ENCODE results near the gene VILL.
A peak's percentile ranks its signal among the peaks of the same experiment; 100 is the strongest.

The VILL gene

DNA sequence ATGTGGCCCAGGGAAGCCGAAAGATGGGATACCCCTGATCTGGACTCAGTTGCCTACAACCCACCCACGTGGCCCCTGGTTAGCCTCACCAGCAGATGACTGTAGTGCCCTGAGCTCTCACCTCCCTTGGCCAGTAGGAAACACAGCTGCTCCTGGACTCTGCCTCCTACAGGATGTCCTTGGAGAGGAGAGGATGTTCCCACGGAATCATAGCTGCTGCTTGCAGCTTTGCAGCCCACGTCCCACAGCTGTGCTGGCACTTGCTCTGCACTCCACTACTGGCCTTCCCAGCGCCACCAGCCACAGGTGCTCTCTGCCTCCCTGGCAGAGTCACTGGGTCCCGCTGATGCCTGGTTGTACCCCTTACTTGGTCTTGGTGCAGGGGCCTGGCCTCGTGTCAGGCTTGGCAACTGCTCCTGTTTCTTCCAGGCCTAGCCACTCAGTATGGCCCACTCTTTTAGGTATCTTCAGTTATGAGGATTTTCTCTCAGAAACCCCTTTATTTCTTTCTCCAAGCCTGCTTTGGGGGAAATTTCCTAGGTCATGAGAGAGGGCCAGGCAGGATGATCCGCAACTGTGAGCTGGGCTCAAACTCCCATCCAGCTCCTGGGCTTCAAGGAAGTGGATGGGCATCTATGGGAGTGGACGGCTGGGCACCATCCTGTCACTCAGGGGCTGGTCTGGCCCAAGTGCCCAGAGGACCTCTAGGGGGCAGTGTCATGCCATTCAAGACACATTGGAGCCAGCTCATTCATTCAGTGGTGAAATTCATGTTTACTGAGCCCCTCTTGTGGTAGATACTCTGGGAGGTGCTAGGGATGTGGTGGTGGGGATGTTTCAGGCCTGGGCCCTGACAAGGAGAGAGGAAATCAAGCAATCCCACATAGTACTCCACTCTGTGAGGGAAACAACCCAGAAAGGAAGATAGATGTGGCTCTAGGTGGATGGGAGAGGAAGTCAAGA, 16.2 kb upstream of the VILL start:
- Histone ChIP-seq H2AK5ac (ENCODE audit: low read length) (no peak overlapping the region), H3K56ac (ENCODE audit: low read length) (no peak overlapping the region), H3K27me3 (ENCODE audit: insufficient read depth, low read length, poor library complexity) (no peaks in the 10 kb centered on the region), H3K4me2 (ENCODE audit: low read length) (no peak overlapping the region), H2BK15ac (replicated peaks; ENCODE audit: low read depth) (no peak overlapping the region), H4K8ac (ENCODE audit: low read depth, low read length) (no peak overlapping the region), H3K4me1 (ENCODE audit: control insufficient read depth, low read depth, low read length) (no peaks in the 10 kb centered on the region), H4K5ac (ENCODE audit: low read length) (no peak overlapping the region), H2BK5ac (ENCODE audit: low read length) (no peak overlapping the region), H3K23ac (ENCODE audit: low read length) (no peak overlapping the region), H3K18ac (ENCODE audit: low read length) (no peak overlapping the region), H2BK120ac (ENCODE audit: low read depth, low read length) (no peak overlapping the region), H3K4ac (ENCODE audit: low read depth, low read length) (no peak overlapping the region), H3K79me2 (ENCODE audit: control insufficient read depth, insufficient read depth, low read length) (no peaks in the 10 kb centered on the region), H3K4me3 (ENCODE audit: low read length) (no peak overlapping the region), H3K79me1 (ENCODE audit: low read length) (no peaks in the 10 kb centered on the region), H3K27ac (ENCODE audit: low read depth, low read length) (no peak overlapping the region), H3K36me3 (ENCODE audit: control insufficient read depth, insufficient read depth, low read length) (no peaks in the 10 kb centered on the region), H3K9ac (ENCODE audit: low read length) (no peak overlapping the region)
- WGBS (ENCODE audit: extremely low coverage, insufficient coverage, low lambda C conversion rate): no CpG with 5 or more reads among the region's 9 CpGs
- DNase-seq: peak; percentile 89

GRCh38 chr3:37979541-37980461, 10.8 kb upstream of the VILL start:
- no peak overlapping the region for H2BK120ac ChIP-seq (ENCODE audit: low read depth, low read length)
- no peak overlapping the region for H3K56ac ChIP-seq (ENCODE audit: low read length)
- WGBS (ENCODE audit: extremely low coverage, insufficient coverage, low lambda C conversion rate): no CpG with 5 or more reads among the region's 8 CpGs
- H3K4me3 ChIP-seq (ENCODE audit: low read length): no peak overlapping the region
- no peaks in the 10 kb centered on the region for H3K79me2 ChIP-seq (ENCODE audit: control insufficient read depth, insufficient read depth, low read length)
- H3K18ac ChIP-seq (ENCODE audit: low read length): no peak overlapping the region
- no peak overlapping the region for H2AK5ac ChIP-seq (ENCODE audit: low read length)
- no peaks in the 10 kb centered on the region for H3K27me3 ChIP-seq (ENCODE audit: insufficient read depth, low read length, poor library complexity)
- H3K36me3 ChIP-seq (ENCODE audit: control insufficient read depth, insufficient read depth, low read length): no peaks in the 10 kb centered on the region
- no peak overlapping the region for H3K4me2 ChIP-seq (ENCODE audit: low read length)
- no peak overlapping the region for H4K5ac ChIP-seq (ENCODE audit: low read length)
- no peak overlapping the region for H4K8ac ChIP-seq (ENCODE audit: low read depth, low read length)
- no peaks in the 10 kb centered on the region for H3K79me1 ChIP-seq (ENCODE audit: low read length)
- H3K4ac ChIP-seq (ENCODE audit: low read depth, low read length): no peak overlapping the region
- H3K23ac ChIP-seq (ENCODE audit: low read length): no peak overlapping the region
- no peak overlapping the region for H3K27ac ChIP-seq (ENCODE audit: low read depth, low read length)
- no peak overlapping the region for H2BK5ac ChIP-seq (ENCODE audit: low read length)
- H3K4me1 ChIP-seq (ENCODE audit: control insufficient read depth, low read depth, low read length): no peaks in the 10 kb centered on the region
- no peak overlapping the region for H2BK15ac ChIP-seq (replicated peaks; ENCODE audit: low read depth)
- DNase-seq: no peak
- H3K9ac ChIP-seq (ENCODE audit: low read length): no peak overlapping the region

DNA sequence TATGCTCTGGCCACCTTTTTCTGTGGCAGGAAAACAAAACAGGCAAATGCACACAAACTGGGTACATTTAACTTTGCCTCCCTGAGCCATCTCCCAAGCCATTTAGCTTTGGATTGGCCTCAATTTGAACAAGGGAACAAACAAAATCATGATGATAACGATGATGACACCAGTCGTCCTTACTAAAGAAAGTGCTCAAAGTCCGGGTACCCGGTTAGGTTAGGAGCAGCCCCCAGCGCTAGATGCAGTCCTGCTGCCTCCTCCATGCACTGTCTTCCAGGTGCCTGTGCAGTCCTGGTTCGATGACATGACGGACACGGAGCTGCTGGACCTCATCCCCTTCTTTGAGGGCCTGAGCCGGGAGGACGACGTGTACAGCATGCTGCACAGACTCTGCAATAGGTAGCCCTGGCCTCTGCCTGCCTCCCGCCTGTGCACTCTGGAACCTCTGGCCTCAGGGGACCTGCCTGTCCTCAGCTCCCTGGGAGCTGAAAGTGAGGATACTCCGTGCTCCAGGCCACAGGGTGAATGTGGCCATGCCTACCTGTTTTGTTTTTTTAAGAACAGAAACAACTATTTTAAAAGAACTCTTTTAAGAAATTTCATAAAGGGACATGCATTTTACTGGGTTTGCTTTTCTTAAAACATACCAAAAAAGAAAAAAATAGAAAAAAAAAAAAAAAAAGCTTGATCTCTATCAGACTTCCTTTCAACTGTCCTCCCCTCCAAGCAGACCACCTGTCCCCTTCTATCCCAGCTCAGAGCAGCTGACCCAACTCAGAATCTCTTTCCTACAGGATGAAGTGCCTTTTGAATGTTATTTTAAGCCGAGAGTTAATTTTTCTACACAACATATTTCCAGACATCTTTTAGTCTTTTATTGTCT, 9.9 kb upstream of the VILL start:
- no peaks in the 10 kb centered on the region for H3K4me1 ChIP-seq (ENCODE audit: control insufficient read depth, low read depth, low read length)
- no peaks in the 10 kb centered on the region for H3K79me2 ChIP-seq (ENCODE audit: control insufficient read depth, insufficient read depth, low read length)
- no peak overlapping the region for H3K56ac ChIP-seq (ENCODE audit: low read length)
- no peak overlapping the region for H3K4ac ChIP-seq (ENCODE audit: low read depth, low read length)
- no peak overlapping the region for H2AK5ac ChIP-seq (ENCODE audit: low read length)
- H2BK5ac ChIP-seq (ENCODE audit: low read length): no peak overlapping the region
- H4K8ac ChIP-seq (ENCODE audit: low read depth, low read length): no peak overlapping the region
- no peak overlapping the region for H3K4me3 ChIP-seq (ENCODE audit: low read length)
- no peak overlapping the region for H3K18ac ChIP-seq (ENCODE audit: low read length)
- H2BK15ac ChIP-seq (replicated peaks; ENCODE audit: low read depth): no peak overlapping the region
- H3K27me3 ChIP-seq (ENCODE audit: insufficient read depth, low read length, poor library complexity): no peaks in the 10 kb centered on the region
- no peak overlapping the region for H3K23ac ChIP-seq (ENCODE audit: low read length)
- no peak overlapping the region for H3K27ac ChIP-seq (ENCODE audit: low read depth, low read length)
- no peak overlapping the region for H4K5ac ChIP-seq (ENCODE audit: low read length)
- no CpG with 5 or more reads among the region's 14 CpGs for WGBS (ENCODE audit: extremely low coverage, insufficient coverage, low lambda C conversion rate)
- H2BK120ac ChIP-seq (ENCODE audit: low read depth, low read length): no peak overlapping the region
- H3K9ac ChIP-seq (ENCODE audit: low read length): no peak overlapping the region
- no peaks in the 10 kb centered on the region for H3K79me1 ChIP-seq (ENCODE audit: low read length)
- DNase-seq: no peak
- H3K4me2 ChIP-seq (ENCODE audit: low read length): no peak overlapping the region
- H3K36me3 ChIP-seq (ENCODE audit: control insufficient read depth, insufficient read depth, low read length): no peaks in the 10 kb centered on the region

GRCh38 chr3:37981348-37981664, 9.3 kb upstream of the VILL start:
- Histone ChIP-seq H3K4ac (ENCODE audit: low read depth, low read length) (no peak overlapping the region), H2BK15ac (replicated peaks; ENCODE audit: low read depth) (no peak overlapping the region), H4K8ac (ENCODE audit: low read depth, low read length) (no peak overlapping the region), H3K56ac (ENCODE audit: low read length) (no peak overlapping the region), H2BK5ac (ENCODE audit: low read length) (no peak overlapping the region), H3K79me2 (ENCODE audit: control insufficient read depth, insufficient read depth, low read length) (no peaks in the 10 kb centered on the region), H3K18ac (ENCODE audit: low read length) (no peak overlapping the region), H3K4me1 (ENCODE audit: control insufficient read depth, low read depth, low read length) (no peaks in the 10 kb centered on the region), H4K5ac (ENCODE audit: low read length) (no peak overlapping the region), H3K27ac (ENCODE audit: low read depth, low read length) (no peak overlapping the region), H3K79me1 (ENCODE audit: low read length) (no peaks in the 10 kb centered on the region), H3K23ac (ENCODE audit: low read length) (no peak overlapping the region), H2BK120ac (ENCODE audit: low read depth, low read length) (no peak overlapping the region), H3K4me3 (ENCODE audit: low read length) (no peak overlapping the region), H2AK5ac (ENCODE audit: low read length) (no peak overlapping the region), H3K36me3 (ENCODE audit: control insufficient read depth, insufficient read depth, low read length) (no peaks in the 10 kb centered on the region), H3K9ac (ENCODE audit: low read length) (no peak overlapping the region), H3K27me3 (ENCODE audit: insufficient read depth, low read length, poor library complexity) (no peaks in the 10 kb centered on the region), H3K4me2 (ENCODE audit: low read length) (no peak overlapping the region)
- WGBS (ENCODE audit: extremely low coverage, insufficient coverage, low lambda C conversion rate): no CpG with 5 or more reads among the region's 2 CpGs
- no peak for DNase-seq

DNA sequence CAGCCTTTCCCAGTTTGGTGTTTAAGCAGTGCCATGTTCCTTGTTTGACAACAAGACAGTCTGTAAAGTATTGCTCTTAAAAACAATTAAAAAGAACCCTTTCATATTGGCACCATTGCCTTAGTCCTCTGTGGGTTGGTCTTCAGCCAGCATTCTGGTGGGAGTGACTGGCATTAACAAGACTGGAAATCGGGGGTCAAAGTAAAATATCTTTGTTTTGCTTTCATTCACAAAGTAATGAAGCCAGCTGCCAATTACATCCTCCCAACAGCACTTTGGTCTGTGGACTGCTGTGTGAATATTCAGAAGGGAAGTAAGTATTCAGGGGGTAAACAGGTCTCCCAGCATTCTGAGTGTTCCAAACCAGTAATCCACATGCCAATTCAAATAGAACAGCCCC, 8.3 kb upstream of the VILL start:
- no CpG with 5 or more reads among the region's 1 CpG for WGBS (ENCODE audit: extremely low coverage, insufficient coverage, low lambda C conversion rate)
- no peak overlapping the region for H3K4me2 ChIP-seq (ENCODE audit: low read length)
- no peak overlapping the region for H3K27ac ChIP-seq (ENCODE audit: low read depth, low read length)
- H3K56ac ChIP-seq (ENCODE audit: low read length): no peak overlapping the region
- no peak overlapping the region for H2BK120ac ChIP-seq (ENCODE audit: low read depth, low read length)
- no peak overlapping the region for H3K18ac ChIP-seq (ENCODE audit: low read length)
- no peaks in the 10 kb centered on the region for H3K27me3 ChIP-seq (ENCODE audit: insufficient read depth, low read length, poor library complexity)
- no peak overlapping the region for H4K8ac ChIP-seq (ENCODE audit: low read depth, low read length)
- H3K4me1 ChIP-seq (ENCODE audit: control insufficient read depth, low read depth, low read length): no peaks in the 10 kb centered on the region
- H3K23ac ChIP-seq (ENCODE audit: low read length): no peak overlapping the region
- H3K36me3 ChIP-seq (ENCODE audit: control insufficient read depth, insufficient read depth, low read length): no peaks in the 10 kb centered on the region
- no peak overlapping the region for H2AK5ac ChIP-seq (ENCODE audit: low read length)
- H3K9ac ChIP-seq (ENCODE audit: low read length): no peak overlapping the region
- H2BK5ac ChIP-seq (ENCODE audit: low read length): no peak overlapping the region
- H3K79me1 ChIP-seq (ENCODE audit: low read length): no peaks in the 10 kb centered on the region
- no peak for DNase-seq
- no peak overlapping the region for H4K5ac ChIP-seq (ENCODE audit: low read length)
- no peak overlapping the region for H3K4ac ChIP-seq (ENCODE audit: low read depth, low read length)
- H3K79me2 ChIP-seq (ENCODE audit: control insufficient read depth, insufficient read depth, low read length): no peaks in the 10 kb centered on the region
- H3K4me3 ChIP-seq (ENCODE audit: low read length): no peak overlapping the region
- no peak overlapping the region for H2BK15ac ChIP-seq (replicated peaks; ENCODE audit: low read depth)
